Fibroblast of villous mesenchyme (primary cell): Measurements from ENCODE around the gene MSX2. TPM values are rescaled to one million over a fixed set of nuclear protein-coding genes. Genes with fewer than 3 reads are reported as not detected.

ENCODE experiments used
- DNase-seq: peaks from one replicate; pipeline ENCODE4 v3.0.0-alpha.2; 2010; ENCODE audit warnings: low read depth
- H3K4me3 ChIP-seq: 2 replicates; pipeline ENCODE4 v1.5.1; 2011; ENCODE audit warnings: low read depth, mild to moderate bottlenecking, low read length
- total RNA-seq: library from RNA; depleted of rRNA; stranded (reverse); fragments of >200 nt; gene quantifications from 2 replicates; pipeline ENCODE4 v1.2.3, GENCODE V29; 2012
- TF ChIP-seq, protein P1 (sequence below): IDR thresholded peaks from 2 replicates; pipeline ENCODE4 v1.5.1; 2012; ENCODE audit warnings: low read depth, mild to moderate bottlenecking, low read length; ENCODE audit not compliant: insufficient read depth

The MSX2 gene
- total RNA-seq: 0.32 and 0.43 TPM in 2 replicates

DNA sequence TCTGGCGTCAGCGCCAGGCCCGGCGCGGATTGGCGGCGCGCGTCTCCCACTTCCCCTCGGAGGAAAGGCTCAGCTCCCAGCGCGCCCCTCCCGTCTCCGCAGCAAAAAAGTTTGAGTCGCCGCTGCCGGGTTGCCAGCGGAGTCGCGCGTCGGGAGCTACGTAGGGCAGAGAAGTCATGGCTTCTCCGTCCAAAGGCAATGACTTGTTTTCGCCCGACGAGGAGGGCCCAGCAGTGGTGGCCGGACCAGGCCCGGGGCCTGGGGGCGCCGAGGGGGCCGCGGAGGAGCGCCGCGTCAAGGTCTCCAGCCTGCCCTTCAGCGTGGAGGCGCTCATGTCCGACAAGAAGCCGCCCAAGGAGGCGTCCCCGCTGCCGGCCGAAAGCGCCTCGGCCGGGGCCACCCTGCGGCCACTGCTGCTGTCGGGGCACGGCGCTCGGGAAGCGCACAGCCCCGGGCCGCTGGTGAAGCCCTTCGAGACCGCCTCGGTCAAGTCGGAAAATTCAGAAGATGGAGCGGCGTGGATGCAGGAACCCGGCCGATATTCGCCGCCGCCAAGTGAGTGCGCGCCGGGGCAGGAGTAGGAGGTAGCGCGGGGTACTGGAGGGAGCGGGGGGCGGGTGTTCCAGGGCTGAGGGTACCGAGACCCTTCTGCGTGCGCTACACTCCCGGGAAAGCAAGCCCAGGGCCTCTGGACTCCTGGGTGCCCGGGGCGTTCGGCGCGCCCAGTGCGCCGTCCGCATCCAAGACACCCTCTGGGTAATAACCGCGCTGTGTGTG is at the start of gene MSX2:
Gene MSX2, plus strand, starts transcription at position 99 of the 777 bp plus-strand sequence. Its CDS starts 78 bp downstream, at position 177.
- peak within 1 kb of the TSS; percentile 76 for H3K4me3 ChIP-seq
- TF ChIP-seq, protein P1, sequence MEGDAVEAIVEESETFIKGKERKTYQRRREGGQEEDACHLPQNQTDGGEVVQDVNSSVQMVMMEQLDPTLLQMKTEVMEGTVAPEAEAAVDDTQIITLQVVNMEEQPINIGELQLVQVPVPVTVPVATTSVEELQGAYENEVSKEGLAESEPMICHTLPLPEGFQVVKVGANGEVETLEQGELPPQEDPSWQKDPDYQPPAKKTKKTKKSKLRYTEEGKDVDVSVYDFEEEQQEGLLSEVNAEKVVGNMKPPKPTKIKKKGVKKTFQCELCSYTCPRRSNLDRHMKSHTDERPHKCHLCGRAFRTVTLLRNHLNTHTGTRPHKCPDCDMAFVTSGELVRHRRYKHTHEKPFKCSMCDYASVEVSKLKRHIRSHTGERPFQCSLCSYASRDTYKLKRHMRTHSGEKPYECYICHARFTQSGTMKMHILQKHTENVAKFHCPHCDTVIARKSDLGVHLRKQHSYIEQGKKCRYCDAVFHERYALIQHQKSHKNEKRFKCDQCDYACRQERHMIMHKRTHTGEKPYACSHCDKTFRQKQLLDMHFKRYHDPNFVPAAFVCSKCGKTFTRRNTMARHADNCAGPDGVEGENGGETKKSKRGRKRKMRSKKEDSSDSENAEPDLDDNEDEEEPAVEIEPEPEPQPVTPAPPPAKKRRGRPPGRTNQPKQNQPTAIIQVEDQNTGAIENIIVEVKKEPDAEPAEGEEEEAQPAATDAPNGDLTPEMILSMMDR: peak; percentile 1
- peak; percentile 91 for DNase-seq

DNA sequence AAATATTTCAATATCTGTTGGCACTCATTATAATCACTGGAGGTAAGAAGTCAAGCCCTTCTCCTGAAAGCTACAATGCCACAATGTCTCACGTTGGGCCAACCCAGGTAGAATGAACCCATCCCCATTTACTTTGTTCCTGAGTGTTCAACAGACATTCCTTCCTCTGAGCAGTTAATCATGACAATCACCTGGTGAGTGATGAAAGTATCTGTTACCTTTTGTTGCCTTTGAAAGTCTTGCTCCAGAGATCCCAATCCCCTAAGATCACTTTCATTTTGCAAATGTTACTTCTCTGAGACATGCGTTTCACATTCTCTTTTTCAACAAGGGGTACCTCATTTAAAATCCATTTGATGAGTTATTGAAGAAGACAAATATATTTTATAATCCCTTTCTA is 49.3 kb upstream of the MSX2 start:
- no peak overlapping the region for H3K4me3 ChIP-seq
- TF ChIP-seq, protein P1: no peak
- no peak for DNase-seq

- no peak overlapping the region for H3K4me3 ChIP-seq
- TF ChIP-seq, protein P1: no peak
- DNase-seq: no peak
These were observed 48.5 kb upstream of the MSX2 start for GRCh38 chr5:174675916-174676315.

GRCh38 chr5:174678107-174678506 is 46.3 kb upstream of the MSX2 start:
- H3K4me3 ChIP-seq: no peak overlapping the region
- TF ChIP-seq, protein P1: no peak
- DNase-seq: no peak

DNA sequence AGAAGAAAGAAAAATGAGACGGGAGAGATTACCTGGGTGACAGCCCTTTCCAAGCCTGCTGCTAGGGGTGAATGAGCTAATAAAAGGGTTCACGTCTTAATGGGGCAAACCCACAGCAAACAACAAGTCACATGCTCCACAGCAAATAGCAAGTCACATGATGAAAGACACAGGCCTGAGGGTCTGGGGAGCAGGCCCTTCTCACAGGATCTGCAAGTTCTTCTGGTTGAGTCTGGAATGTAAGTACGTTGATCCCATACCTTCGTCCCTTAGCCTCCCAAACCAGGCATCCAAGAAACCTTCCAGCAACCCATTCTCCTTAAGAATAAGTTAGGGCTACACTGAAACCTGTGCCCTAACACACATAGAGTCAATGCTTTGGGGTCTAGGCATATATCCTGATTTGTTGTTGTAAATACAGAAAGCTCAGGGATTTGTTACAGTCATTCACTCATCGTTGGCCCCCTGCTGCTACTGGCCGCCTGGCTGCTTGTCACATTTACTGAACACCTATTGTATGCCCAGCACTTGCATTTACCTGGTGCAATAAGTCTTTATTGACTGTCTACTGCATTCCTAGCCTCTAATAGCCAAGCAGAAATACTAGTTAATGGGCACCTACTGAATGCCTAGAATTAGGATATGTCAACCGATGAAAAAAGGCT is 43.3 kb upstream of the MSX2 start:
- no peak overlapping the region for H3K4me3 ChIP-seq
- TF ChIP-seq, protein P1: no peak
- no peak for DNase-seq

DNA sequence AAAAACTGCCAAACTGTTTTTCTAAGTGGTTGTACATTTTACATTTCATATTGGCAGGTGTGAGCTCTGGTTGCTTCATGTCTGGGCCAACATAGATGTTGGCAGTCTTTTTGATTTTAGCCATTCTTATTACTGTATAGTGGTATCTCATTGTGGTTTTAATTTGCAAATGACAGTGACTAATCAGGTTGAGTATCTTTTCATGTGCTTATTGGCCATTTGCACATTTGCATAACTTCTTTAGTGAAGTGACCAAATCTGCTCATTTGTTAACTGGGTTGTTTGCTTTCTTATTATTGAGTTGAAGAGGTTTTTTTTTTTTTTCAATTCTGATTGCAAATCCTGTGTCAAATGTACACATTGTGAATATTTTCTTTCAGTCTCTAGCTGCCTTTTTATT is 36.9 kb upstream of the MSX2 start:
- TF ChIP-seq, protein P1: no peak

More for the DNA sequence above, 36.9 kb upstream of the MSX2 start:
- no peak overlapping the region for H3K4me3 ChIP-seq
- DNase-seq: no peak
